Measurements from ENCODE around the gene SRPX. TPM values are rescaled to one million over a fixed set of nuclear protein-coding genes. Genes with fewer than 3 reads are reported as not detected.

Gene SRPX
- total RNA-seq, 4 donors from 2014 or later, result 250 to 432 (median 374) TPM

DNA sequence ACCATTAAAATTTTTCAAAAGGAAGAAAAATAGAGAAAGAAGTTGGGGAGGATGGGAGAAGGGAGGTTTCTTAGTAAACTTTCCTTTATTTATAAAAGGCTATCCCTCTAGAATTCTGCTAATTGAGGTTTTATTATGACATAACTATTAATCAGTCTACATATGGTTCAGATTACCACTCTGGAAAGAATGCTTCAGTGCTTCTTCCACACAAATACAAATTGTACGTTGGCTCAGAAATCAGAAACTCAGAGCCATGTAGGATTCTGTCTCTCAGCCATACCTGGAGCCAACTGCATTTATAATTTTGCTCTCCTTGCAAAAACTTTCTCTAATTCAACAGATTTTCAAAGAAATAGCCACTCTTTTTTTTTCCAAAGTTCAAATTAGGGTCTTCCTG lies 37.1 kb downstream of the SRPX start:
- no peak for DNase-seq (ENCODE audit: low spot score)
- no peak for ATAC-seq (ENCODE audit: low FRiP score)
- TF ChIP-seq, protein P1, sequence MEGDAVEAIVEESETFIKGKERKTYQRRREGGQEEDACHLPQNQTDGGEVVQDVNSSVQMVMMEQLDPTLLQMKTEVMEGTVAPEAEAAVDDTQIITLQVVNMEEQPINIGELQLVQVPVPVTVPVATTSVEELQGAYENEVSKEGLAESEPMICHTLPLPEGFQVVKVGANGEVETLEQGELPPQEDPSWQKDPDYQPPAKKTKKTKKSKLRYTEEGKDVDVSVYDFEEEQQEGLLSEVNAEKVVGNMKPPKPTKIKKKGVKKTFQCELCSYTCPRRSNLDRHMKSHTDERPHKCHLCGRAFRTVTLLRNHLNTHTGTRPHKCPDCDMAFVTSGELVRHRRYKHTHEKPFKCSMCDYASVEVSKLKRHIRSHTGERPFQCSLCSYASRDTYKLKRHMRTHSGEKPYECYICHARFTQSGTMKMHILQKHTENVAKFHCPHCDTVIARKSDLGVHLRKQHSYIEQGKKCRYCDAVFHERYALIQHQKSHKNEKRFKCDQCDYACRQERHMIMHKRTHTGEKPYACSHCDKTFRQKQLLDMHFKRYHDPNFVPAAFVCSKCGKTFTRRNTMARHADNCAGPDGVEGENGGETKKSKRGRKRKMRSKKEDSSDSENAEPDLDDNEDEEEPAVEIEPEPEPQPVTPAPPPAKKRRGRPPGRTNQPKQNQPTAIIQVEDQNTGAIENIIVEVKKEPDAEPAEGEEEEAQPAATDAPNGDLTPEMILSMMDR (IDR thresholded peaks at IDR 0.05), result no peak

DNA sequence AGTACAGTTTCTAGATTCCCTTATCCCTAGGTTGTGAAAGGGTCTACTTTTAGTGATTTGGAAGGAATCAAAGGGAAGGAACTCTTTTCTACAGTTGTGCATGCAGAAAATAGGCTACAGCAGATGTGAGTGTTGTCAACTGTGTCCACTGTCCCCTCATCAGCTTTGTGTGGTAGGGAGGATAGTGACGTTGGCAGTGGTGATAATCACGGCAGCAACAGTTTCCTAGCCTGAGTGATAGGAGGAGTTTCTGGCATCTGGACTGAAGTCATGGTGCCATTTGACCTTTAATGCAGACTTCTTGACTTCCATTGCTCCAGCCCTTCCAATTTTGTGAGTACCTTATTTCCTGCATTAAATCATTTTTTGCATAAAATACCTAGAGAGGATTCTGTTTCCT lies 39.3 kb downstream of the SRPX start:
- TF ChIP-seq, protein P1 (IDR thresholded peaks at IDR 0.05), result no peak
- DNase-seq (ENCODE audit: low spot score) (no peak), ATAC-seq (ENCODE audit: low FRiP score) (no peak)

DNA sequence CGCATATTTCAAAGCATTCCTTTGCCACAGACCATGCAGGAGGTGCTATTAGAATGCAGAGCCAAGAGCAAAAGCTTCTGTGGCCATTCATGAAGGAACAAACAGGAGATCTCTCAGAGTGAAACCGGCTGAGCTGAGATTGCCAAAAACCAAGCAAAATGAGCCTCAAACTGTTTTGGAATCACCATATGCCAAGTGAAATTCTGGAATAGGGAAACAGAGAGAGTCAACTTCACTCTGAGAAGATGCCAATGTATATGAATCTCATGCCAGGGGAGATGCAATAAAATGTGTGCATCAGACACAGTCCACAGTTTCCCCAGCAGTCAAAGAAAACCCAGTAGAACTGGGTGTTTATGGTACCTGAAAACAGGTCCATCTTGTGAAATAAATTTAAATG lies 42.3 kb downstream of the SRPX start:
- ATAC-seq (ENCODE audit: low FRiP score), result no peak
- TF ChIP-seq, protein P1 (IDR thresholded peaks at IDR 0.05), result no peak
- no peak for DNase-seq (ENCODE audit: low spot score)

DNA sequence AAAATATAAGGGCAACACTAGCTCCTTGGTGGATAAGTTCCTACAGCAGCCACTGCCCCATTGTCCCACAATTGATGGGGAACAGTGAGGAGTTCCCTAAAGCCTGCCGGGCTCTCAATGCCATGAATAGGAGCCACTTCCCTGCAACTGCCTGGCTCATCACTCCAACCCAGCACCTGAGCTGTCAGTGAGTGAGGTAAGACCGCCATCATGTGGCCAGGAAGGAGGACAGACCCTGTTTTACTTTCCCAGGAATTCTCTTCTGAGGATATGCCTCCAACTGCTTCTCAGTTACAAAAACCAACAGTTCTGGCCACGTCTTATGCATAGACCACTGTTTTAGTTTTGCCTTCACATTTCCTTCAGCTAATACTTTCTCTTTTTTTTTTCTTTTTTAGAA lies 45.5 kb downstream of the SRPX start:
- DNase-seq (ENCODE audit: low spot score) (no peak), ATAC-seq (ENCODE audit: low FRiP score) (no peak)
- TF ChIP-seq, protein P1 (IDR thresholded peaks at IDR 0.05), result no peak

- no peak for DNase-seq (ENCODE audit: low spot score)
- TF ChIP-seq, protein P1 (IDR thresholded peaks at IDR 0.05), result no peak
- ATAC-seq (ENCODE audit: low FRiP score), result no peak
Observed at GRCh38 chrX:38172596-38172995, 48.1 kb downstream of the SRPX start.

GRCh38 chrX:38170556-38170955 lies 50.1 kb downstream of the SRPX start:
- ATAC-seq (ENCODE audit: low FRiP score) (no peak), DNase-seq (ENCODE audit: low spot score) (no peak)
- TF ChIP-seq, protein P1 (IDR thresholded peaks at IDR 0.05), result no peak

DNA sequence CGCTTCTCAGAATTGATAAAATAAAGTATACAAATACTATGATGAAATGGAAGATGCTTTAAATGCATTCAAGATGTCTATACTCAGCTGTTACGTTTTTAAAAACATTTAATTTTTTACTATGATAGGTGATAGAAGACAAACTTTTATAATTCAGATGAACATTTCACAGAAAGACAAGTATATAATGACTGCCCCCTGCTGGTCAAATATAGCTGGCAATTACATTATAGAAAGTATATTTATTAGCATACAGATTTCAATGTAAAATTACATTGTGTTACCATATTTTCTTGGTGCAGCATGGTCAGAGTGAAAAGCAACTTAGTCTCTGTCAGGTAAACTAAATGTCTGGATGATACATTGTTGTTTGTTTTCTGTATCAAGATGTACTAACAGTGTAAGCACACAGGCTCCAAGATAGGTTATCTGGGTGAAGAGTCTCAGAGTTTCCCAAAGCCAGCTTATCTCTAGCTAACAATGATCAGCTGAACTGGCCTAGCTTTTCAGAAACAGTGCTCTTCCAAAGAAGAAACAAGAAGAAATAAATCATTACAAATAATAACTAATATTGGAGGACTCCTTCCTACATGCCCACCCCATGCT lies 54.1 kb downstream of the SRPX start:
- DNase-seq (ENCODE audit: low spot score) (no peak), ATAC-seq (ENCODE audit: low FRiP score) (no peak)
- TF ChIP-seq, protein P1 (IDR thresholded peaks at IDR 0.05), result no peak
